Myometrial cell (primary cell): ENCODE data around the gene KCNK7. TPM values are rescaled to one million over a fixed set of nuclear protein-coding genes. Genes with fewer than 3 reads are reported as not detected.

Experiments
- total RNA-seq: library from RNA; depleted of rRNA; stranded (reverse); fragments of >200 nt; gene quantifications from 2 replicates; pipeline ENCODE4 v1.2.3, GENCODE V29; 2015

KCNK7 gene, protein sequence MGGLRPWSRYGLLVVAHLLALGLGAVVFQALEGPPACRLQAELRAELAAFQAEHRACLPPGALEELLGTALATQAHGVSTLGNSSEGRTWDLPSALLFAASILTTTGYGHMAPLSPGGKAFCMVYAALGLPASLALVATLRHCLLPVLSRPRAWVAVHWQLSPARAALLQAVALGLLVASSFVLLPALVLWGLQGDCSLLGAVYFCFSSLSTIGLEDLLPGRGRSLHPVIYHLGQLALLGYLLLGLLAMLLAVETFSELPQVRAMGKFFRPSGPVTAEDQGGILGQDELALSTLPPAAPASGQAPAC
- not detected in 2 replicates for total RNA-seq

DNA sequence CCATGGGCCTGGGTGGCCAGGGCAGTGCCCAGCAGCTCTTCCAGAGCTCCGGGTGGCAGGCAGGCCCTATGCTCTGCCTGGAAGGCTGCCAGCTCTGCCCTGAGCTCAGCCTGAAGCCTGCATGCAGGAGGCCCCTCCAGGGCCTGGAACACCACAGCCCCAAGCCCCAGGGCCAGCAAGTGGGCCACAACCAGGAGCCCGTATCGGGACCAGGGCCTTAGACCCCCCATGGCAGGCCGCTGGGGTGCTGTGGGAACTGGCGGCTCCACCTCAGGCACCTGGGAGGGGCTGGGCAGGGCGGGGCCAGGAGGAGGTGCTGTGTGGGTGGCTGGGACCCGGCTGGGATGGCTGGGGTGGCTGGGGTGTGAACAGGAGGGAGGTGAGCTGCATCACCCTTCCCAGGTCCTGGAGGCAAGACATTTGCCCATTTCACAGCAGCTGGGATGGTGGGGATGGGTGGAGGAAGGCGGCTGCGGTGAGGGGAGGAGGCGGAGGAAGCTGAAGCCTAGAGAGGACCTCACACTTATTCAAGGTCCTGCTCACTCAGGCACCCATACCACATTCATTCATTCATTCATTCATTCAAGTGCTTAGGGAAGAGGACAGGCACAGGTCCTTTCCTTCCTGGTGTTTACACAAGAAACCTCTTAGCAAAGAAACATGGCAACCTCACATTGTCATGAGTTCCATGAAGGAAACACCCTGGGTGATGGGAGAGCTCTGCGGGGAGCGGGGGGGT, at the start of gene KCNK7:
TSS of gene KCNK7 (minus strand) at position 258 of the 739 bp plus-strand sequence. CDS start at position 230, 28 bp downstream.

DNA sequence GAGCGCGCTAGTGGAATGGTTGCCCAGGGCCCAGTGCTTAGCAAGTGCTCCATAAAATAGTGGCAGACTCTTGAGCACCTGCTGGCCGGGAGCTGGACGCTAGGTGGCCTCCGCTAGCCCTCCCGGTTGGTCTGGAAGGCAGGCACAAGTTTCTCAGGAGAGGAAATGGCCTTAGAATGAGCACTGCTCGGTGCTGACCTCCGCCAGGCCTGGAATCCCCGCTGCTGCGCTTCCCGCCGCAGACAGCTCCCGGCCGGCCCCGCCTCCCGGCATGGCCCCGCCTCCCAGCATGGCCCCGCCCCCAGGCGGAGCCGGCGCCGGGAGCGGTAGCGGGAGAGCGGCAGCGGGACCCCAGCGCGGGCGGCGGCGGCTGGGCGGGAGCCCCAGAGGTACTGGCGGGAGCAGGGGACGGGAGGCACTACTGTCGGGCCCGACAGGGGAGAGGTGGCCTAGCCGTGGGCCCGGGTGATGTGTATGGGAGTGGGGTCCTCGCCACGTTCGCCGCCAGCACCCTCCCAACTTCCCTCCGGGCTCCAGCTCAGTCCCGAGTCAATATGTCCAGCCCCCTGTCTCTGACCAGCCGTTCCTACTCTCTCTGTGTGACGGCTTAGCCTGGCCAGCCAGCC, 42.3 kb upstream of the KCNK7 start, which contains the start of gene SIPA1:
TSS of gene SIPA1 (plus strand) at position 308 of the 626 bp plus-strand sequence. CDS start 2,821 bp downstream, outside the sequence.

DNA sequence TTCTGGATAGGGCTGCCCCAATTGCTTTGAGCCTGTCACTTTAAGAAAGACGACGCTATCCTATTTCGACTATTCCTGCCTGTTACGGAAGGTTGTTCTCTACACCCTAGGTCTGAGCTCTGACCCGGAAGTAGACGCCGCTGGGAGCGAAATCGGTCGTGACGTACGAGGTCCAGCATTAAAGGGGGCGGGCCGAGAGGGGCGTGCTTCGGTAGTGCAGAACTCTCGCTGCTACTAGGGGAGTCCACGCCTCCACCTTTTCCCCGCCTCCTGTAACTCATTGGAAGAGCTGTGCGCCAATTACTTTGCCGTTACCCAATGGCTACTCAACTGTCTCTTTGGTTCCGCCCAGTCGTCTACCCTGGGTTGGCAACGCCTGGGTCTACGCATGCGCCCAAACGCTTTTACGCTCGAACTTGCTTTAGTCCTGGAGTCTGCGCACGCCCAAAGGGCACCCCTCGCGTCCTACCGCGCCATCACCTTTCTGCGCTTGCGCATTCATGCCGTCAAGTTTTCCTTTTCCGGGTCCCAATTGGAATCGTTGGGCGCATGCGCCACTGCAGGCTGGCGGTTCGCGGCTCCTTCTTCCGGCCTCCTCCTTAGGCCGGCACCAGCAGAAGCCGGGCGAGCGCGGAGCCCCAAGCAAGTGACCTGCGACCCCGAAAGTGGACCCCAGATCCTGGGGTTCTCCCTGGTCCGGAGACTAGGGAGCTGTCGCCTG, 19.8 kb upstream of the KCNK7 start, which contains the start of gene PCNX3:
TSS of gene PCNX3 (plus strand) at position 548 of the 721 bp plus-strand sequence. CDS start 536 bp downstream, outside the sequence.

DNA sequence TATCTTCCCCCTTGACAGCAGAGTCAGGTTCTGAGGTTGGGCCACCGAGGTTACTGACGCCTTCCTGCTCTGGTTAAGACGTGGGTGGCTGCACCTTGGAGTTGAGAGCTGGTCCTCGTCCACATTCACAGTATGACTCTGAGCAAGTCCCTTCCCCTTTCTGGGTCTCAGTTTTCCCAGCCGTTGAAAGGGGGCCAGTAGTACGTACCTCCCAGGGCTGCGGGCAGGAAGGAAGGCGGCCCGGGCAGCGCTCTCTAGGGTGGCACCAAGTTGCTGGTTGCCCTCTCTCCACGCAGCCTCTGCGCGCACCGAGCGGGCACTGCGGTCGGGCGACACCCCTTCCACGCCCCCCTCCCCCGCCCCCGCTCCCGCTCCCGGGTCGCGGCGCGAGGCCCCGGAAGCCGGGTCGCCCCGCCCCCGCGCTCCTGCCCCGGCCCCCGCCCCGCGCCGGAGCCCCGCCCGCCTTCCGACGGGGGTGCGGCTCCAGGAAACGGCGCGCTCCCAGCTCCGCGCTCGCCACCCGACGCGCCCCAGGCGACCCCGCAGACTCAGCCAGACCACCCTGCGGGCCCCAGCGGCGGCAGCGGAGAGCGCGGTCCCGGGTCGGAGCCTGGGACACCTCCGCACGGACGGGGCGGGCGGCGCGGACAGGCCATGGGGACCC, 19.9 kb downstream of the KCNK7 start, which contains the start of gene EHBP1L1:
TSS of gene EHBP1L1 (plus strand) at position 486 of the 664 bp plus-strand sequence. CDS start 250 bp downstream, outside the sequence.

DNA sequence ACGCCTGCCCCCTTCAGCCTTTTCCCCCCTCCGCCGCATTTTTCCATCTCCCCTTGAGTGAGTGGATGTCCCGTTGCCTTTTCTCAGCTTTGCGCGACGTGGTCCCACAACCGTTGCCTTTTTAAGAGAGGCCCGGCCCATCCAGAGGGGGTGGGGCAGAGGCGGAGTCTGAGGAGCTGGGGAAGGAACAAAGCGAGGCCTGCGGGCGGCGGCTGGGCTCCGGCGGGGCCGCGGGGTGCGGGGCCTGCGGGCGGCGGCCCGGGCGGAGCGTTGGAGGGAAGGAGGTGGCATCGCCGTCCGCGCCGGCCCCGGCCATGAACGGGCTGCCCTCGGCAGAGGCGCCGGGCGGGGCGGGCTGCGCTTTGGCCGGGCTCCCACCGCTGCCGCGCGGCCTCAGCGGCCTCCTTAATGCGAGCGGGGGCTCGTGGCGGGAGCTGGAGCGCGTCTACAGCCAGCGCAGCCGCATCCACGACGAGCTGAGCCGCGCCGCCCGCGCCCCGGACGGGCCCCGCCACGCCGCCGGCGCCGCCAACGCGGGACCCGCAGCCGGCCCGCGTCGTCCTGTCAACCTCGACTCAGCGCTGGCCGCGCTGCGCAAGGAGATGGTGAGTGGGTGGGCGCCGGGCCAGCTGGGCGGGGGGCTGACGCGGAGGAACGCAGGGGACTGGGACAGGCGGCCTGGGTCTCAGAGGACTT, 23.1 kb downstream of the KCNK7 start, which contains the start of gene FAM89B:
TSS of gene FAM89B (plus strand) at position 183 of the 696 bp plus-strand sequence. CDS start at position 315, 132 bp downstream.

DNA sequence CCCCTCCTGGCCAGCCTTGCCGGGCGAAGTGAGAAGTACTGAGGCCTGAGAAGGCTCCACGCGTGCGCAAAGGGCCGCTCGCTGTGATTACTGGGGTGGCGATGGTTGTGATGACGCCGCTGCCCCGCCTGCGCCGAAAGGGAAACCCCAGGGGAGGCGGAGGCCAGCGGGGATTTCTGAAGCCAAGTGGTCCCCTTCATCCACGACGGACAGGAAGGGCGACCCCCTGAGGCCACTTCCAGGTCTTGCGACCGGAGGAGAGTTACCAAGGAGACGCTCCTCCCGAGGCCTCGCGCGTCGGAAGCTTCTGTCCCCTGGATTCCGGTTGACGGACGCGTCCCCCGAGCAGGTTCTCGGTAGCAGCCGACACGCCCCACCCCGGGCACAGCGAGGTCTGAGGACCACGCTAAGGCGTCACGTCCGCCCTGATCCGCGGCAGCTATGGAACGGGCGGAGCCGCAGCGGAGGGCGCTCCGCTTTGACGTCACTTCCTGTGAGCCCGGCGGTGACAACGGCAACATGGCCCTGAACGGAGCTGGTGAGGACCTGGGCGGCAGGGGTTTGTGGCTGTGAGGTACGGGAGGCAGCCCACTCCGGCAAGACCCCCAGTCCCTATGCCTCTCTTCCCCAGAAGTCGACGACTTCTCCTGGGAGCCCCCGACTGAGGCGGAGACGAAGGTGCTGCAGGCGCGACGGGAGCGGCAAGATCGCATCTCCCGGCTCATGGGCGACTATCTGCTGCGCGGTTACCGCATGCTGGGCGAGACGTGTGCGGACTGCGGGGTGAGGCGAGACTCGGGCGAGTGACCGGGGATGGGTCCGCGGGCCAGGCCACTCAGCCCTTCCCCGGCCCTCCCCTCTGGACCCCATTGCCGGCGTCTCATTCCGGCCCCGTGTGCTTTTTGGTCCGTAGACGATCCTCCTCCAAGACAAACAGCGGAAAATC, 25.4 kb downstream of the KCNK7 start, which contains the start of gene ZNRD2:
TSS of gene ZNRD2 (plus strand) at position 505 of the 946 bp plus-strand sequence. CDS start at position 520, 15 bp downstream.

DNA sequence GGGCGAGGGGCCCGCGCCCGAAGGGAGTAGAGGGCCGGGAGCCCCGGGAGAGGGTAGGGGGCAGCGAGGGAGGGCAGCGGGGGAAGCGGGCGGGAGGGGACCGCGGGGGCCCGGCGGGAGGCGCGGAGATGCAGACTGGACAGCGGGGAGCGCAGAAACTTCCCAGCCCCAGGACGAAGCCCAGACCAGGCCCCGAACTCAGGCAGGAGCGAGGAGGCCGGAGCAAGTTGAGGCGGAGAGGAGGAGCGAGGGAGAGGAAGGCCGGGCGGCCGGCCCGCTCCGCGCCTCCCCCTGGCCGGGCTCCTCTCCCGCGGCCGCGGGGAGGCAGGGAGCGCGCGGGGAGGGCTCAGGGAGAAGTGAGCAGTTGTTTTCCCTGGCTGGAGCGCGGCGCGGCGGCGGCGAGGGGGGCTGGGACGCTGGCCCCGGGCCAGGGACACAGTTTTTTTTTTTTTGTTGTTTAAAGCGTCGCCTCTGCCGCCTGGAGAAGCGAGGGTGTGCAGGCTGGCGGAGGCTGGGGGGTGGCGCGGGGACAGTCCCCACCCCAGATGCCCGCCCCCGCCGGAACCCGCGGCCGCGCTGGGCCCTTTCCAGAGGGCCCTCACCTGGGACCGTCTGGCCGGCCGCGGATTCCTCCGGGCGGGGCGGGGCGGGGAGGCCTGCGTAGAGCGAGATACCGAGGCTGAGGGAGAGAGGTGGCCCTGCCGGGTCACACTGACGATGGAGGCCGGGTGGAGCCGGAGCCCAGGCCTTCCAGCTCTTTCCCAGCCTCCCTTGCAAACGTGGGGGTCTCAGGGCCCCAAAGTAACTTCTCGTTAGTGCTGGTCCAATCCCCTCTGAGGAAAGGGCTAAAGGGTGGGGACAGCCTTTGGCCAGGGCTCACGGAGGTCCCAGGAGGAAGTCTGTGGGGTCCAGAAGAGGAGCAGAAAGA, 37.3 kb downstream of the KCNK7 start, which contains the start of gene LTBP3:
TSS of gene LTBP3 (minus strand) at position 358 of the 928 bp plus-strand sequence. CDS start 400 bp downstream, outside the sequence.

Other genes starting within 250 kb of the KCNK7 start
- not detected in 2 replicates for gene TIGD3, start 241.0 kb downstream of the KCNK7 start, total RNA-seq
- gene SLC25A45, start 213.2 kb downstream of the KCNK7 start, total RNA-seq, result under 0.01 and 1.1 TPM in 2 replicates
- gene FRMD8, start 209.2 kb downstream of the KCNK7 start, total RNA-seq, result 22.9 and 32.3 TPM in 2 replicates
- 9.2 and 10.8 TPM in 2 replicates for gene NEAT1, start 173.0 kb downstream of the KCNK7 start, total RNA-seq
- 582 and 817 TPM in 2 replicates for gene MALAT1, start 96.8 kb downstream of the KCNK7 start, total RNA-seq
- gene SCYL1, start 70.7 kb downstream of the KCNK7 start, total RNA-seq, result 142 and 159 TPM in 2 replicates
- 58.7 and 68.9 TPM in 2 replicates for gene LTBP3, start 37.4 kb downstream of the KCNK7 start, total RNA-seq
- gene ZNRD2, start 25.3 kb downstream of the KCNK7 start, total RNA-seq, result 72.9 and 80.5 TPM in 2 replicates
- gene FAM89B, start 23.3 kb downstream of the KCNK7 start, total RNA-seq, result 30.1 and 33.7 TPM in 2 replicates
- gene EHBP1L1, start 19.7 kb downstream of the KCNK7 start, total RNA-seq, result 60.0 and 65.9 TPM in 2 replicates
- gene MAP3K11, start 18.4 kb upstream of the KCNK7 start, total RNA-seq, result 32.8 and 44.4 TPM in 2 replicates
- gene PCNX3, start 20.0 kb upstream of the KCNK7 start, total RNA-seq, result 33.3 and 36.0 TPM in 2 replicates
- 34.9 and 42.1 TPM in 2 replicates for gene SIPA1, start 42.3 kb upstream of the KCNK7 start, total RNA-seq
- gene RELA, start 67.1 kb upstream of the KCNK7 start, total RNA-seq, result 28.8 and 37.6 TPM in 2 replicates
- gene KAT5, start 116.5 kb upstream of the KCNK7 start, total RNA-seq, result 27.1 and 34.3 TPM in 2 replicates
- 81.2 and 103 TPM in 2 replicates for gene RNASEH2C, start 125.0 kb upstream of the KCNK7 start, total RNA-seq
- 6.2 and 8.9 TPM in 2 replicates for gene AP5B1, start 185.2 kb upstream of the KCNK7 start, total RNA-seq
- gene OVOL1, start 191.3 kb upstream of the KCNK7 start, total RNA-seq, result not detected in 2 replicates
- gene SNX32, start 238.2 kb upstream of the KCNK7 start, total RNA-seq, result 0.58 and 1.1 TPM in 2 replicates